ENCODE measurements around the gene LBX1.
"Not testable (repeated sequence)": the region's sequence is repeated elsewhere in the genome, so short reads cannot be mapped to it uniquely, and the experiment has no call there.

LBX1 gene

DNA sequence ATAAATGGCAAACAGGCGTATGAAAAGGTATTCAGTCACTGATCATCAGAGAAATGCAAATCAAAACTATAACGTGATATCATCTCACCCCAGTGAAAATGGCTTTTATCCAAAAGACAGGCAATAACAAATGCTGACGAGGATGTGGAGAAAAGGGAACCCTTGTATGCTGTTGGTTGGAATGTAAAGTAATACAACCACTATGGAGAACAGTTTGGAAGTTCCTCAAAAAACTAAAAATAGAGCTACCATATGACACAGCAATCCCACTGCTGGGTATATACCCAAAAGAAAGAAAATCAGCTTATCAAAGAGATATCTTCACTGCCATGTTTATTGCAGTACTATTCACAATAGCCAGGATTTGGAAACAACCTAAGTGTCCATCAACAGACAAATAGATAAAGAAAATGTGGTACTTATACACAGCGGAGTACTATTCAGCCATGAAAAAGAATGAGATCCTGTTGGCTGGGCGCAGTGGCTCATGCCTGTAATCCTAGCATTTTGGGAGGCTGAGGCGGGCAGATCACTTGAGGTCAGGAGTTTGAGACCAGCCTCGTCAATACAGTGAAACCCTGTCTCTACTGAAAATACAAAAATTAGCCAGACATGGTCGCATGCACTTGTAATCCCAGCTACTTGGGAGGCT lies 30.8 kb downstream of the LBX1 start:
- DNase-seq, result not testable (repeated sequence)

- DNase-seq, result no peak
These were observed 33.3 kb downstream of the LBX1 start for GRCh38 chr10:101195921-101196320.

DNA sequence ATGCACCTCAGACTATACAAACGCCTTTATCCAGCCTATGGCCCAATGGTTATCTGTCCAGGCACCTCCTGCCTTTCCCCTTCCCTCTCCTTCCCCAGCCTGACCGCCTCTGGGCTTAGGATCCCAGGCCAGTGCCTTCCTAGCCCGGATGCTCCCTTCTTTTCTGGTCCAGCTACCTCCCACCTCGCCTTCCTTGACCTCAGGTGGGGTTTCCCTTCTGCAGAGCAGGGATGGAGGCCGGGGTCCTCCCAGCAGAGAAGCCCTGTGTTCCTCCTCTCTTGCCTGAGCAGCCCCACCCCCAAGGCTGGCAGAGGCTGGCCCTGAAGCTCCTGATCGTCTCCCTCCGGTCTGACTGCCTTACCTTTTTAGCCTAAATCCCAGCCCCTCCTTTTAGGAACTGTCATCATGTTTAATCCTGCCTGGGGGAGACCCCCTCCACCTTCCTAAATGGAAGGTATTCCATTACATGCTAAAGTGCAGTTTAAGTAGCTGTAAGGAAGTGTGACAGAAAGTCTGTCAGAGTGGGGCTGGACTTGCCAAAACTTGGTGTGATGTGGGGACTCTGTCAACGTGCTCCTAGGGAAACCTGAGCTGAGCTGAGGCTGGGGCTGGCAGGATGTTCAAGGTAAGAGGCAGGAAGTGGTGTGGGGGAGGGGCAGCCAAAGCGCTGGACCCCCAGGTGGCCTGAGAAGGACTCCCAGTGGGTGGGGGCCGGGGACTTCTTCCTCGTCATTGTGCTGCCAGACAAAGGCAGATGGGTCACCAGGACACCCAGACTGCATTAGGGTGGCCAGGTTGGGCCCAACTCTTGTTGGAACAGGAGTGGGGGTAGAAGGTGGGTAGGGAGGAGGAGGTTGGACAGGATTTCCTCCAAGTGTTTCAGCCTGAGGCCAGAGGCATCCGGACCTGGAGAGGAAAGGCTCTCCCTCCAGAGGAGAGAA lies 39.5 kb downstream of the LBX1 start:
- DNase-seq, result no peak

- no peak for DNase-seq
These were observed 40.3 kb downstream of the LBX1 start for GRCh38 chr10:101188942-101189341.

GRCh38 chr10:101183458-101184183 lies 45.6 kb downstream of the LBX1 start:
- DNase-seq, result no peak

- DNase-seq, result no peak
These were observed 46.3 kb downstream of the LBX1 start for GRCh38 chr10:101182936-101183335.

All from NCI-H2171 treated with DMSO at 0.1 percent for 48 hours (cell line).